ENCODE data around the gene ANKS3.

- TF ChIP-seq CTCF (conservative IDR thresholded peaks at IDR 0.05) (no peak), ZFX (IDR thresholded peaks at IDR 0.05) (no peak)
Observed at GRCh38 chr16:4772351-4772750, 38.3 kb upstream of the ANKS3 start.

Data from C4-2B (cell line).